GM12892 (cell line): Measurements from ENCODE around the gene BNIP5.

Experiments used
- POLR2AphosphoS5 ChIP-seq: IDR thresholded peaks from 2 replicates; pipeline ENCODE4 v1.6.1; 2011; ENCODE audit warnings: low read depth, low read length, control low read depth
- TAF1 ChIP-seq: IDR thresholded peaks from 2 replicates; pipeline ENCODE4 v1.6.1; 2011; ENCODE audit warnings: low read depth, mild to moderate bottlenecking, control low read depth, low read length, borderline replicate concordance

GRCh38 chr6:36326356-36326995 is 10.2 kb downstream of the BNIP5 start:
- no peak for TF ChIP-seq POLR2AphosphoS5
- no peak for TF ChIP-seq TAF1
